A673 (cell line): ENCODE results near the gene TMEM178A.

Experiments
- CTCF ChIP-seq: fragments of 300-800, 200-600 bp; sonication (generic); conservative IDR thresholded peaks from 2 replicates; pipeline ENCODE4 v1.5.1; 2017; ENCODE audit warnings: low read depth, mild to moderate bottlenecking, antibody characterized with exemption, low read length, moderate library complexity, mixed read lengths
- EZH2 ChIP-seq: fragments of 200-600 bp; sonication (generic); IDR thresholded peaks from 2 replicates; pipeline ENCODE4 v1.6.1; 2017; ENCODE audit warnings: borderline replicate concordance, low read depth, mild to moderate bottlenecking, mixed read lengths, antibody characterized with exemption, low read length; ENCODE audit not compliant: poor library complexity, severe bottlenecking

- no peak for TF ChIP-seq EZH2
- no peak for TF ChIP-seq CTCF
Measured at GRCh38 chr2:39704540-39704939, 38.8 kb downstream of the TMEM178A start.
